Measurements from ENCODE around the gene NPBWR2.

NPBWR2 gene

GRCh38 chr20:64083804-64084684 lies 23.3 kb downstream of the NPBWR2 start, which contains the start of gene LKAAEAR1:
LKAAEAR1 (minus strand) TSS chr20:64084398; CDS start chr20:64084219, 179 bp downstream.
- H3K4me3 ChIP-seq (ENCODE audit: low read depth, low read length), result no peak within 1 kb of the TSS; the same call in 1 of the 2 replicates
- TF ChIP-seq, protein P1, sequence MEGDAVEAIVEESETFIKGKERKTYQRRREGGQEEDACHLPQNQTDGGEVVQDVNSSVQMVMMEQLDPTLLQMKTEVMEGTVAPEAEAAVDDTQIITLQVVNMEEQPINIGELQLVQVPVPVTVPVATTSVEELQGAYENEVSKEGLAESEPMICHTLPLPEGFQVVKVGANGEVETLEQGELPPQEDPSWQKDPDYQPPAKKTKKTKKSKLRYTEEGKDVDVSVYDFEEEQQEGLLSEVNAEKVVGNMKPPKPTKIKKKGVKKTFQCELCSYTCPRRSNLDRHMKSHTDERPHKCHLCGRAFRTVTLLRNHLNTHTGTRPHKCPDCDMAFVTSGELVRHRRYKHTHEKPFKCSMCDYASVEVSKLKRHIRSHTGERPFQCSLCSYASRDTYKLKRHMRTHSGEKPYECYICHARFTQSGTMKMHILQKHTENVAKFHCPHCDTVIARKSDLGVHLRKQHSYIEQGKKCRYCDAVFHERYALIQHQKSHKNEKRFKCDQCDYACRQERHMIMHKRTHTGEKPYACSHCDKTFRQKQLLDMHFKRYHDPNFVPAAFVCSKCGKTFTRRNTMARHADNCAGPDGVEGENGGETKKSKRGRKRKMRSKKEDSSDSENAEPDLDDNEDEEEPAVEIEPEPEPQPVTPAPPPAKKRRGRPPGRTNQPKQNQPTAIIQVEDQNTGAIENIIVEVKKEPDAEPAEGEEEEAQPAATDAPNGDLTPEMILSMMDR (IDR thresholded peaks at IDR 0.05; ENCODE audit: insufficient read depth, low read depth, low read length, missing control alignments), result no peak
- DNase-seq (ENCODE audit: low read depth), result no peak

DNA sequence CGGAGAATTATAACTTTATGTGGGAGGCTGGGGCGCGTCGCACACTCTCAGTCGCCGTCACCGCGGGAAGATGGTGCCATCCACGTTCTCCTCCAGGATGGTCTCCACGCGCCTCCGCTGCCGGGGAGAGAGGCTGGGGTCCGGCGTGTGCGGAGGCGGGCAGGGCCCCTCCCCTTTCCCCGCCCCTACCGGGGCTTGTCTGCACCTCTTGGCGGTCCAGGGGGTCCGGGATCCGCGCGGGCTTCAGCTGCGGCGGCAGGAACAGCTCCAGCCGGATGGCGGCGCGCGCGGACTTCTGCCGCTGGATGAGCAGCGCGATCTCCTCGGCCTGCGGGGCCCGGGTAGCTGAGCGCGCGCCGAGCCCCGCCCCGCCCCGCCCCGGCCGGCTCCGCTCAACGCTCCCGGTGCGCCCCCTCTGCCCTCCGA lies 24.0 kb downstream of the NPBWR2 start:
- no peak overlapping the region; the same call in 1 of the 2 replicates for H3K4me3 ChIP-seq (ENCODE audit: low read depth, low read length)
- DNase-seq (ENCODE audit: low read depth), result peak; percentile 74
- TF ChIP-seq, protein P1 (IDR thresholded peaks at IDR 0.05; ENCODE audit: insufficient read depth, low read depth, low read length, missing control alignments), result peak; percentile 62

DNA sequence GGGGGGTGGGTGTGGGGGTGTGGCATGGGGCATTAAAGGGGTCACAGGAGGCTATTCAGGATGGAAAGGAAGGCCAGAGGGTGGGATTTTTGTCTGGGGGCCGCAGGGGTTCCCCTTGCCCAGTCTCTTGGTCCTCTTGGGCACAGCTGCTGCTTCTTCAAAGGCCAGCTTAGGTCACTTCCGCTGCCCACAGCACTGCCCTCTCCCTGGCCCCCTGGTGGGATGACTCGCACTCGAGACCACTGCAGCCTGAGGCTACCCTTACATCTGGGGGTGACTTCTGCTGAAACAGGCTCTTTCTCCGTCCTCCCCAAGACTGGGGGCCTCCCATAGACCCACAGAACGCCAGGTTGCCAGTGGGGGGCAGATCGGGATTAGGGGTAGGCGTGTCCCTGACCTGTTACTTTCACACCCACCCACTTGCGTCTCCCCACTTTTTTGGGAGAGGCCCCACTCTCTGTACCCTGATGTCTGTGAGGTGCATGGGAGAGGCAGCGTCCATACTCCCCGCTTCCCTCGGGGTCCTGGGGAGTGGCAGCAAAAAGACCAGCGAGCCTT lies 24.5 kb downstream of the NPBWR2 start:
- H3K4me3 ChIP-seq (ENCODE audit: low read depth, low read length), result no peak overlapping the region
- TF ChIP-seq, protein P1 (IDR thresholded peaks at IDR 0.05; ENCODE audit: insufficient read depth, low read depth, low read length, missing control alignments), result no peak
- no peak for DNase-seq (ENCODE audit: low read depth)

DNA sequence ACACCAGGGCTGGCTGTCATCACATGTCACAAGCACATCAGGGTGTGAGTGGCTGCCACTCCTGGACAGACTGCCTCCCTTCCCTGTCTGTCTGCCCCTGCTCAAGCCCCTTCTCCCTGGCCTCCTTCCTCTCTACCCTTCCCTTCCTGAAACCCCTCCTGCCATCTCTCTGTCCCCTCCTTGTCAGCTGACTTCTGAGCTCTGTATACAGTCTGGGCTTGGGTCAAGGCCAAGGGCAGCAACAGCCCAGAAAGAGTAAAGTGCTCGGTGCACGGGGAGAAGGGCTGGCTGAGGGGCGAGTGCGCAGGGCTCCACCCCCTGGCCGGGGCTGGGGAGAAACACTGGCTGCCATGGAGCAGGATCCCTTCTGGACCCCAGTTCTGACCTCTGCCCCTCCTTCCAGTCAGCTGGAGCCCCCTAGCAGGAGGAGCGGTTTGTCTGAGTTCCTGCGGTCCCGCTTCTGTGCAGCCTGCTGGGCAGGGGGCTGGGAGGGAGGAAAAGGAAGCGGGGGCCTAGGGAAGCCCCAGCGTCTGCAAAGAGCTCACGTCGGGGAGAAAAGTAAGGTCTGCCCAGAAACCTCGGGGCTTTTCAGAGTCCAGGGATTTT lies 25.1 kb downstream of the NPBWR2 start:
- H3K4me3 ChIP-seq (ENCODE audit: low read depth, low read length), result no peak overlapping the region
- TF ChIP-seq, protein P1 (IDR thresholded peaks at IDR 0.05; ENCODE audit: insufficient read depth, low read depth, low read length, missing control alignments), result no peak
- no peak for DNase-seq (ENCODE audit: low read depth)

DNA sequence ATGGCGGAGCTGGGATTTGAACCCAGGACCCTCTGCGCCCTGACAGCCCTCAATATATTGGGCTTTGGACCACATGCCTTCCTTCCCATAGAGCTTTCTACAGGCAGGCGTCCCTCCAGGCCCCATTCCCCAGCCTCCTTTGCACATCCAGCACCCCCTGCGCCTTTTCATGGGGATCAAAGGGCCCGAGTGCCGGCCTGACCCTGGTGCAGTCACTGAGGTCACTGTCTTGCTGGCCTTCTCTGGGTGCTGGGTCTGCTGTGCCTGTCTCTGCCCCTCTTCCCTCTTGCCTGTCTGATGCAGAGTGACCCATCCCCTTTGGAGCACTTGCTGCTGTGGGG lies 25.8 kb downstream of the NPBWR2 start:
- TF ChIP-seq, protein P1 (IDR thresholded peaks at IDR 0.05; ENCODE audit: insufficient read depth, low read depth, low read length, missing control alignments), result no peak
- DNase-seq (ENCODE audit: low read depth), result no peak
- no peak overlapping the region for H3K4me3 ChIP-seq (ENCODE audit: low read depth, low read length)

GRCh38 chr20:64080813-64081623 lies 26.3 kb downstream of the NPBWR2 start:
- DNase-seq (ENCODE audit: low read depth), result no peak
- H3K4me3 ChIP-seq (ENCODE audit: low read depth, low read length), result no peak overlapping the region
- TF ChIP-seq, protein P1 (IDR thresholded peaks at IDR 0.05; ENCODE audit: insufficient read depth, low read depth, low read length, missing control alignments), result no peak

All from GM12865 (cell line).